ENCODE data around the gene LRRC74B. TPM values are rescaled to one million over a fixed set of nuclear protein-coding genes. Genes with fewer than 3 reads are reported as not detected.

LRRC74B gene
- total RNA-seq, 1 donor from 2014 or later, result not detected

GRCh38 chr22:20998411-20999336 lies 47.1 kb upstream of the LRRC74B start:
- Mint-ChIP-seq H3K9me3 (ENCODE audit: low read depth) (no peaks in the 10 kb centered on the region), H3K27ac (ENCODE audit: unreplicated experiment) (peak overlapping the region; percentile 49), H3K36me3 (ENCODE audit: low read depth) (peaks cover 3% of the 10 kb centered on the region), H3K4me3 (ENCODE audit: unreplicated experiment) (no peak overlapping the region), H3K4me1 (ENCODE audit: low read depth) (peaks cover 27% of the 10 kb centered on the region), H3K27me3 (ENCODE audit: low read depth) (no peaks in the 10 kb centered on the region)
- no peak for DNase-seq (ENCODE audit: low spot score)
- TF ChIP-seq CTCF (IDR thresholded peaks at IDR 0.05), result no peak

- H3K4me3 Mint-ChIP-seq (ENCODE audit: unreplicated experiment), result peak overlapping the region; percentile 40
- no peaks in the 10 kb centered on the region for H3K27me3 Mint-ChIP-seq (ENCODE audit: low read depth)
- peaks cover 3% of the 10 kb centered on the region for H3K36me3 Mint-ChIP-seq (ENCODE audit: low read depth)
- peak; percentile 89 for DNase-seq (ENCODE audit: low spot score)
- no peak for TF ChIP-seq CTCF (IDR thresholded peaks at IDR 0.05)
- peak overlapping the region; percentile 17 for H3K27ac Mint-ChIP-seq (ENCODE audit: unreplicated experiment)
- H3K4me1 Mint-ChIP-seq (ENCODE audit: low read depth), result peaks cover 27% of the 10 kb centered on the region
- no peaks in the 10 kb centered on the region for H3K9me3 Mint-ChIP-seq (ENCODE audit: low read depth)
Observed at GRCh38 chr22:20999350-21000206, 46.2 kb upstream of the LRRC74B start.

GRCh38 chr22:21000207-21000986 lies 45.3 kb upstream of the LRRC74B start:
- peak overlapping the region; percentile 91 for H3K4me3 Mint-ChIP-seq (ENCODE audit: unreplicated experiment)
- peaks cover 3% of the 10 kb centered on the region for H3K36me3 Mint-ChIP-seq (ENCODE audit: low read depth)
- TF ChIP-seq CTCF (IDR thresholded peaks at IDR 0.05), result no peak
- peak overlapping the region; percentile 97 for H3K27ac Mint-ChIP-seq (ENCODE audit: unreplicated experiment)
- DNase-seq (ENCODE audit: low spot score), result no peak
- H3K27me3 Mint-ChIP-seq (ENCODE audit: low read depth), result no peaks in the 10 kb centered on the region
- H3K9me3 Mint-ChIP-seq (ENCODE audit: low read depth), result no peaks in the 10 kb centered on the region
- peaks cover 27% of the 10 kb centered on the region for H3K4me1 Mint-ChIP-seq (ENCODE audit: low read depth)

GRCh38 chr22:21000987-21001600 lies 44.7 kb upstream of the LRRC74B start:
- peak overlapping the region; percentile 97 for H3K27ac Mint-ChIP-seq (ENCODE audit: unreplicated experiment)
- H3K36me3 Mint-ChIP-seq (ENCODE audit: low read depth), result peaks cover 3% of the 10 kb centered on the region
- H3K9me3 Mint-ChIP-seq (ENCODE audit: low read depth), result no peaks in the 10 kb centered on the region
- peak overlapping the region; percentile 91 for H3K4me3 Mint-ChIP-seq (ENCODE audit: unreplicated experiment)
- DNase-seq (ENCODE audit: low spot score), result peak; percentile 90
- H3K4me1 Mint-ChIP-seq (ENCODE audit: low read depth), result peaks cover 27% of the 10 kb centered on the region
- peak; percentile 7 for TF ChIP-seq CTCF (IDR thresholded peaks at IDR 0.05)
- H3K27me3 Mint-ChIP-seq (ENCODE audit: low read depth), result no peaks in the 10 kb centered on the region

Data from chondrocyte (in vitro differentiated cells).